Stimulated activated CD4-positive, alpha-beta T cell treated with anti-CD3 and anti-CD28 coated beads, Interleukin-2, amount 100 ng/mL, for 48 hours (primary cell): ENCODE results near the gene CELA3B.
"Not testable (repeated sequence)": the region's sequence is repeated elsewhere in the genome, so short reads cannot be mapped to it uniquely, and the experiment has no call there.

ENCODE experiments used
- DNase-seq, 2 donors: peaks; one replicate each; pipeline ENCODE4 v3.0.0-alpha.2; 2020

CELA3B gene, protein sequence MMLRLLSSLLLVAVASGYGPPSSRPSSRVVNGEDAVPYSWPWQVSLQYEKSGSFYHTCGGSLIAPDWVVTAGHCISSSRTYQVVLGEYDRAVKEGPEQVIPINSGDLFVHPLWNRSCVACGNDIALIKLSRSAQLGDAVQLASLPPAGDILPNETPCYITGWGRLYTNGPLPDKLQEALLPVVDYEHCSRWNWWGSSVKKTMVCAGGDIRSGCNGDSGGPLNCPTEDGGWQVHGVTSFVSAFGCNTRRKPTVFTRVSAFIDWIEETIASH

GRCh38 chr1:21976703-21977239 lies at the start of gene CELA3B:
CELA3B (plus strand) TSS chr1:21977022; CDS start chr1:21977040, 18 bp downstream.
- DNase-seq = not testable (repeated sequence)

DNA sequence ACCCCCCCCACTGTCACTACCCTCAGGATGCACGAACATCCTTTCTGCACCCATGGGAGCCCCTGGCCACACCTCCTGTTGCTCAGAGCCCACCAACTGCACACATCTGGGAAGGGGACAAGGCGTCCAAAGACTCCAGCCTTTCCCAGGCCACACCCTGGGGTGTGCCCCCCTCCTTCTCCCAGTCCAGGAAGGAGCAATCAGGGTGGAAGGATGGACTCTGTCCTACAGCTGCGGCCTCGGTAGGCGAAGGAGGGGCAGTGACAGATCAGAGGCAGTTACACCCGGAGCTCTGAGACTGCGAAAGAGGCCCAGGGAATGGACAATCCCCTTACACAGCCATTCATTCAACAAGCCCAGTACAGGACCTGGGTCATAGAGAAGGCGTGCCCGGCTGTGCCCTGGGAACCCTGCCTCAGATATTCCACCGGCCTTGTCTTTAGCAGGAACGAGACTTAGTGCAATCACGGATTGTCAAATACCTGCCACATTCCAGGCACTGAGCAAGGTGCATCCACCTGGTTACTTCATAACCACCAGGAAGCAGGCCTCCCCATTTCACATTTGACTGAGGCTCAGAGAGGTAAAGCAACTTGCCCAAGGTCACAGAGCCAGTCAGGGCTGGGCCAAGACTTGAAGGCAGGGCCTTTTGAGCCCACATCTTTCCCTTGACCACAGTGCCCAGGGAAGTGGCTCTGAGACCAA lies 49.1 kb upstream of the CELA3B start:
- no peak for DNase-seq

DNA sequence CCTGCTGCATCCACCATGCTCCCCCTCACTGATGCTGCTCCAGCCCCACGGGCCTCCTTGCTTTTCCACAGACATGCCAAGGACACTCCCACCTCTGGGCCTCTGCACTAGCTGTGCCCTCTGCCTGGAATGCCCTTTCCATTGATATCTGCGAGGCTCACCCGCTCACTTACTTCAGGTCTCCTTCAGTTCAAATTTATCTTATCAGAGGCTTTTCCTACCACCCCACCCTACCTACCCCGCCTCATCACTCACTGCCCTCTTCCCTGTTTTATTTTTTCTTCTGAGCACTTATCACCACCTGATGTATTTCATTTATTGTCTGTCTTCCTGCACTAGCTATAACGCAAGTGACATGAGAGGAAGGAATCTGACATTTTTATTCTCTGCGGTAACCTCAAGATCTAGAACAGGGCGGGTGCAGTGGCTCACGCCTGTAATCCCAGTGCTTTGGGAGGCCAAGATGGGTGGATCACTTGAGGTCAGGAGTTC lies 46.7 kb upstream of the CELA3B start:
- no peak for DNase-seq

DNA sequence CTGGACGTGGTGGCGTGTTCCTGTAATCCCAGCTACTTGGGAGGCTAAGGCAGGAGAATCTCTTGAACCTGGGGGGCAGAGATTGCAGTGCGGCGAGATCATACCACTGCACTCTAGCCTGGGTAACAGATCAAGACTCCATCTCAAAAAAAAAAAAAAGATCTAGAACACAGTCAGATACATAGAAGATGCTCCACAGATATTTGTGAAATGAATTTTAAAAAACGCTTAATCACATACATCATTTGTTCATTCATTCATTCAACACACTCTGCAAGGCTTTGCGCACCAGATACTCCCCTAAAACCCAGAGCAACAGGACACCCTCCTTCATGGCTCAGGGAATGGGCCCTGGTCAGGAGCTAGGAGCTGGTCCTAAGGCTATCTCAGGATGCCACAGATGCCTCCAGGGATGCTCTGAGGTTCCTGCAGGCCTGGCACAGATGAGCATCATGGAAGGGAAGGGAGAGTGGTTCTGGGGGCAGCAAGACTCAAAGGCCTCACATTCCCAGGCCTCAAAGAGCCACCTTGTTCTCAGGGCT lies 46.1 kb upstream of the CELA3B start:
- DNase-seq = no peak

DNA sequence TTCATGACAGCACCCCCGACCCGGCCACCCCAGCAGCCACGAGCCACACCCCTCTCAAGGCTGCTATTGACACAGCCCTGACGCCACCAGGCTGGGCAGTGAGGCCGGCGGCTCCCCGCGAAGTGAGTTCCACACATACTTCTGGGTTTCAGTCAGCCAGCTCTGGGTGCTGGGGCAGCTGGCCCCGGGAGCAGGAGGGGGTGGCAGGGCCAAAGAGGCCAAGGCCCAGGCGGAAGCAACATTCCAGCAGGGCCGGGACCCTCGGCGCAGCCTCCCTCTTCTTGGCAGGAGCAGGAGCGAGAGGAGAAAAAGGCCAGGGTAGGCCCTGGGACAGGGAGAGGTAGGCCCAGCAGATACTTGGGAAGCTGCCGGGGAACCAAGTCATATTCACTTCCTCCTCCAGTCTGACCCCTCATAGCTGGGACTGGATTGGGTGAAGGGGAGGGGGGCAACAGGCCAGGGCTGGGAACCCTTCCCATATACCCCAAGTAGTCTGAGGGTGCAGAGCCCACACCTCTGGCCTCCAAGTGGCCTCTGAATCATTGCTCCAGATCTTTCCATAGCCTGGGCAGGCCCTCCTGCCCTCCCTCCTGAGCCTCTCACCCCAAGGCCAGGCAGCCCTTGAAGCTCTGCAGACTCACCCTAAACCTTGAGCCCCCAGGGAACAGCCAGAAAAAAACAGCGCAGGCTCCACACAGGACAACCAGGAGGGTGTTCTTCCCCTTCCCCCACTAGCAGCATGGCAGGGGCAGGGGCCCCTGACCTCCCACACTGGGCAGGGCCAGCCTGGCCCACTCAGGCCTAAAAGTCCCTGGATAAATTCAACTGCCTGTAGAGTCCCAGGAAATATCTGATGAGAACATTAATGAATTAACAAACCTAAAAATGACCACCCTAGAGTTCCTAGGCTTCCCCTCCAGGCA lies 45.4 kb upstream of the CELA3B start:
- no peak for DNase-seq

DNA sequence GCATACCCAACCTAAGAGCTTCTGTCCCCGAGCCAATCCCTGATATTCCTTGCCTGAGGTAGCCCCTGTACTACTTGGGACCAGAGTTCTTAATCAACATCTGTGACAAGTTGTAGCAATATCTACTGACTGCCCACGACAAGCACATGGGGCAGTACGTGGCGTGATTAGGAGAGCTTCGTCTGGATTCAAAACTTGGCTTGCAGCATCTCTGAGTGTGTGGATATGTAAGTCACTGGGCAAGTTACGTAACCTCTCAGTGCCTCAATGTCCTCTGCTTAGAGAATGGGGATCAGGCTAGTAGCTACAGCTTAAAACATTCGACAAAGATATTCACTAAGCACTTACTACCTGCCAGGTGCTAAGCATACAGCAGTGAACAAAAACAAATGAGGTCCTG lies 44.7 kb upstream of the CELA3B start:
- no peak for DNase-seq

- no peak for DNase-seq
Observed at GRCh38 chr1:21933397-21934248, 43.2 kb upstream of the CELA3B start.

GRCh38 chr1:21935393-21935804 lies 41.4 kb upstream of the CELA3B start:
- no peak for DNase-seq

GRCh38 chr1:21935891-21936365 lies 40.9 kb upstream of the CELA3B start:
- no peak for DNase-seq

- DNase-seq = peak in 1 of 2 donors; percentile 10
Observed at GRCh38 chr1:21936366-21937031, 40.3 kb upstream of the CELA3B start.

GRCh38 chr1:21937034-21937371 lies 39.8 kb upstream of the CELA3B start, which contains the start of gene HSPG2:
HSPG2 (minus strand) TSS chr1:21937310; CDS start chr1:21937217, 93 bp downstream.
- DNase-seq = no peak

GRCh38 chr1:21937372-21938121 lies 39.3 kb upstream of the CELA3B start:
- DNase-seq = peak; percentile 42 to 66

DNA sequence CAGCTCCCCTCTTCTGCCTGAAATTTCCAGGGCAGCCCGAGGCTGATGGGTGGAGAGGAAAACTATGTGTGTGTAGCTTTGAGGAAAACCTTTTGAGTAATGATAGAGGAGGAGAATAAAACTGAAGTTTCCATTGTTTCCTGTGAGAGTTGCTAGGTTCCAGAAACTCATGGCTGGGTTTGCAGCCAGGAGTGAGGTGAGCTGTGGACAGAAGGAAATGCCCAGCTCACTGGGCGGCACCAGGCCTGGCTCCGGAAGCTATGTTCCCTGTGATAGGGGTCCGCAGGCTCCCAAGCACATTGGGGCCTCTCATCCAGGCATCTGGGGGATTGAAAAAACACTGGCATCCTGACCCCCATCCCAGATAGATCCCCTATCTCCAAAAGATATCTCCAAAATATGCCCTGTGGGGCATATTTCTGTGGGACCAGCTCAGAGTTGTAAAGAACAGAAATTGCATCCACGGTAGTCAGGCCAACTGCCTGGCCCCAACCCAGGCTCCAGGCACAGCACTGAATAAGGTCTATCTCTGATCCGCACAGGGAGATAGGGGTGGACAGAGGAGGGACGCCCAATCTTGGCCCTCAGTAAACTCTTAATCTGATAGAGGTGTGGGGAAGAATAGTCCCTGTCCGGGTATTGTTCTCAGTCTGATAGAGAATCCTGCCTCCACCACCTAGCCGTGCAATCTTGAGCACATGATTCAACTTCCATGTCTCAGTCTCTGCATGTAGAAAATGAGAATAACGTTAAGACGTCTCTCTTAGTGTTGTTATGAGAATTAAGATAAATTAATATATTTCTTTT lies 37.9 kb upstream of the CELA3B start:
- DNase-seq = no peak

- no peak for DNase-seq
Observed at GRCh38 chr1:21939650-21940374, 37.0 kb upstream of the CELA3B start.

GRCh38 chr1:21940492-21940891 lies 36.3 kb upstream of the CELA3B start:
- DNase-seq = no peak

GRCh38 chr1:21941370-21941769 lies 35.5 kb upstream of the CELA3B start:
- DNase-seq = no peak

DNA sequence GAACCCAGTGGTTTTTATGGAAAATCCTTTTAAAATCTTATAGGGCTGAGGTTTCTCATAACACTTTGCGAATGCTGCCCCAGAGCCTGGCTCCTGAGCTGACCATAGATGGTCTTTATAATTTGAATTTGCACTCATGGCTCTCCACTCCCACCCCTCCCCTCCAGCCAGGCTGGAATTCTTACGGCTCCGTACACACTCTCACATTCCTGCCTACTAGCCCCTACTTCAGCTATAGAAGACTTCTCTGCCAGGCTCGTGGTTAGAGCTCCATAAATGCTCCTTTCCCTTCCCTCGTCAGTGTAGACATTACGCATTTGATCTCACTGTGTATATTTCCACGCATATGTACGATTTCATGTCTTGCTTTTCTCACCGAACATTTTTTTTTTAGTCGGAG lies 34.4 kb upstream of the CELA3B start:
- DNase-seq = no peak

GRCh38 chr1:21942959-21943640 lies 33.7 kb upstream of the CELA3B start:
- not testable (repeated sequence) for DNase-seq
